Skin of body (tissue), 2 donors: ENCODE data around the gene C20orf141. TPM values are rescaled to one million over a fixed set of nuclear protein-coding genes. Genes with fewer than 3 reads are reported as not detected.
"Not testable (repeated sequence)": the region's sequence is repeated elsewhere in the genome, so short reads cannot be mapped to it uniquely, and the experiment has no call there.

ENCODE experiments used
- DNase-seq: peaks from one replicate; lab custom pipeline; 2025; lab: John Stamatoyannopoulos, UW
- total RNA-seq: library from RNA; depleted of rRNA; stranded (reverse); fragments of >200 nt; gene quantifications from one replicate; pipeline ENCODE4 v1.2.3, GENCODE V29; 2014

Gene C20orf141
- total RNA-seq, 1 donor from 2014 or later, result not detected

GRCh38 chr20:2799688-2800520, 14.9 kb upstream of the C20orf141 start:
- DNase-seq, result peak; percentile 30

- DNase-seq, result peak; percentile 51
Observed at GRCh38 chr20:2800521-2801285, 14.1 kb upstream of the C20orf141 start, which contains the start of gene CPXM1. TSS of gene CPXM1 (minus strand) at chr20:2800627. CDS start at chr20:2800572, 55 bp downstream.

GRCh38 chr20:2801286-2801728, 13.5 kb upstream of the C20orf141 start:
- DNase-seq, result no peak

- no peak for DNase-seq
Observed at GRCh38 chr20:2804041-2804828, 10.6 kb upstream of the C20orf141 start.

GRCh38 chr20:2804852-2805688, 9.7 kb upstream of the C20orf141 start:
- no peak for DNase-seq

GRCh38 chr20:2805689-2806350, 9.0 kb upstream of the C20orf141 start:
- no peak for DNase-seq

- DNase-seq, result no peak
Observed at GRCh38 chr20:2806351-2806701, 8.5 kb upstream of the C20orf141 start.

- DNase-seq, result no peak
Observed at GRCh38 chr20:2807019-2807418, 7.8 kb upstream of the C20orf141 start.

- DNase-seq, result not testable (repeated sequence)
Observed at GRCh38 chr20:2807929-2808328, 6.9 kb upstream of the C20orf141 start.

- no peak for DNase-seq
Observed at GRCh38 chr20:2809690-2810089, 5.1 kb upstream of the C20orf141 start.

GRCh38 chr20:2812189-2812588, 2.6 kb upstream of the C20orf141 start:
- DNase-seq, result no peak

GRCh38 chr20:2814076-2814475, 711 bp upstream of the C20orf141 start:
- DNase-seq, result no peak

- DNase-seq, result no peak
Observed at GRCh38 chr20:2815242-2815900, 584 bp downstream of the C20orf141 start.

- DNase-seq, result no peak
Observed at GRCh38 chr20:2816030-2816582, 1.3 kb downstream of the C20orf141 start, which contains the start of gene TMEM239. TSS of gene TMEM239 (plus strand) at chr20:2816364. CDS start at chr20:2816555, 191 bp downstream.

GRCh38 chr20:2816583-2817340, 2.0 kb downstream of the C20orf141 start:
- no peak for DNase-seq

GRCh38 chr20:2817341-2817726, 2.5 kb downstream of the C20orf141 start:
- DNase-seq, result no peak

- no peak for DNase-seq
Observed at GRCh38 chr20:2817891-2818595, 3.3 kb downstream of the C20orf141 start.
